H1 (cell line): ENCODE results near the gene KCNMA1. TPM values are rescaled to one million over a fixed set of nuclear protein-coding genes. Genes with fewer than 3 reads are reported as not detected.

Source experiments
- CTCF ChIA-PET: fragments of 300-600 bp; sonication (Branson Sonifier 250); formaldehyde crosslinking; loops from one replicate; lab custom pipeline; 2021; ENCODE audit not compliant: partially characterized antibody; lab: Charles Lee
- POLR2A ChIA-PET: fragments of 300-600 bp; sonication (Branson Sonifier 250); formaldehyde crosslinking; loops from one replicate; lab custom pipeline; 2021; ENCODE audit warnings: inconsistent platforms; ENCODE audit not compliant: partially characterized antibody; lab: Charles Lee
- DNase-seq, 2 experiments: peaks; one replicate each; pipeline versions ENCODE4 v3.0.0 to v3.0.0-alpha.2; 2010 to 2022; ENCODE audit warnings: low spot score in 2 of 2, low read depth in 1 of 2, mixed read lengths in 1 of 2
- FAIRE-seq: peaks from 2 replicates; lab custom pipeline; 2011; peaks lifted over from hg19 to GRCh38; lab: Jason Lieb, UNC
- H2AFZ ChIP-seq: 2 replicates; pipeline ENCODE4 v1.8.1; 2012; ENCODE audit warnings: low read length, inconsistent platforms
- H2AK5ac ChIP-seq: 2 replicates; pipeline ENCODE4 v1.6.1; 2013; ENCODE audit warnings: low read depth, low read length
- H2BK120ac ChIP-seq: replicated peaks from 2 replicates; pipeline ENCODE3; 2013; ENCODE audit warnings: low read depth, low read length, inconsistent platforms
- H2BK12ac ChIP-seq: 2 replicates; pipeline ENCODE4 v1.6.1; 2013; ENCODE audit warnings: low read depth, low read length
- H2BK15ac ChIP-seq: 2 replicates; pipeline ENCODE4 v1.6.1; 2013; ENCODE audit warnings: low read length
- H2BK20ac ChIP-seq: 2 replicates; pipeline ENCODE4 v1.6.1; 2013; ENCODE audit warnings: low read length
- H2BK5ac ChIP-seq: 2 replicates; pipeline ENCODE4 v1.6.1; 2013; ENCODE audit warnings: low read depth, low read length
- H3K14ac ChIP-seq: 2 replicates; pipeline ENCODE4 v1.6.1; 2013; ENCODE audit warnings: inconsistent platforms; ENCODE audit not compliant: insufficient read length
- H3K18ac ChIP-seq: 2 replicates; pipeline ENCODE4 v1.6.1; 2013; ENCODE audit warnings: low read length; ENCODE audit errors: extremely low read depth
- H3K23ac ChIP-seq: 2 replicates; pipeline ENCODE4 v1.6.1; 2013; ENCODE audit warnings: inconsistent platforms; ENCODE audit not compliant: insufficient read length
- H3K23me2 ChIP-seq: 2 replicates; pipeline ENCODE4 v1.6.1; 2013; ENCODE audit warnings: low read depth, low read length
- H3K27ac ChIP-seq: 2 replicates; pipeline ENCODE4 v1.6.1; 2011; ENCODE audit warnings: low read depth, low read length, inconsistent platforms
- H3K27me3 ChIP-seq, 4 experiments: replicated peaks in 1 of 4; 1 replicate in 1 of 4; 2 replicates in 3 of 4; pipeline versions ENCODE4 v1.6.1 to v1.8.1; 2011 to 2013; ENCODE audit warnings: low read length in 3 of 4, mild to moderate bottlenecking in 3 of 4, inconsistent platforms in 2 of 4, mixed read lengths in 2 of 4, moderate library complexity in 1 of 4; ENCODE audit not compliant: control insufficient read depth in 3 of 4, insufficient read depth in 3 of 4; ENCODE audit errors: extremely low read depth in 1 of 4
- H3K36me3 ChIP-seq, 4 experiments: 2 replicates each; pipeline versions ENCODE4 v1.6.1 to v1.8.1; 2011 to 2013; ENCODE audit warnings: mild to moderate bottlenecking in 4 of 4, low read length in 3 of 4, moderate library complexity in 2 of 4, control low read depth in 1 of 4, inconsistent platforms in 1 of 4; ENCODE audit not compliant: insufficient read depth in 4 of 4, control insufficient read depth in 2 of 4
- H3K4ac ChIP-seq: replicated peaks from 2 replicates; pipeline ENCODE3; 2013; ENCODE audit warnings: low read length, low read depth, mixed read lengths, inconsistent platforms; ENCODE audit not compliant: insufficient read length
- H3K4me1 ChIP-seq, 4 experiments: replicated peaks in 1 of 4; 1 replicate in 1 of 4; 2 replicates in 3 of 4; pipeline versions ENCODE4 v1.6.1 to v1.8.1; 2011 to 2013; ENCODE audit warnings: low read length in 3 of 4, inconsistent platforms in 2 of 4, mixed read lengths in 1 of 4; ENCODE audit not compliant: insufficient read depth in 4 of 4, control insufficient read depth in 3 of 4
- H3K4me2 ChIP-seq, 2 experiments: 2 replicates each; pipeline versions ENCODE4 v1.6.1 to v1.8.1; 2011 to 2013; ENCODE audit warnings: low read depth in 2 of 2, low read length in 2 of 2, control low read depth in 1 of 2, inconsistent platforms in 1 of 2, mild to moderate bottlenecking in 1 of 2; ENCODE audit not compliant: insufficient read depth in 1 of 2
- H3K4me3 ChIP-seq, 4 experiments: fragments of 200-600, 300-600 bp in 1 of 4; sonication (generic), shearing (Covaris generic), sonication (Bioruptor Twin) in 1 of 4; 2 replicates each; pipeline versions ENCODE4 v1.5.1 to v1.8.1; 2011 to 2016; ENCODE audit warnings: low read length in 4 of 4, low read depth in 3 of 4, control low read depth in 2 of 4, inconsistent platforms in 2 of 4, mild to moderate bottlenecking in 2 of 4, mixed read lengths in 1 of 4, moderate library complexity in 1 of 4; ENCODE audit not compliant: insufficient read depth in 2 of 4; ENCODE audit errors: extremely low read depth in 1 of 4
- H3K56ac ChIP-seq: replicated peaks from 2 replicates; pipeline ENCODE3; 2013; ENCODE audit warnings: low read depth, mild to moderate bottlenecking, mixed read lengths, low read length, inconsistent platforms; ENCODE audit not compliant: insufficient read length
- H3K79me1 ChIP-seq: 2 replicates; pipeline ENCODE4 v1.6.1; 2013; ENCODE audit warnings: low read depth, low read length, control low read depth
- H3K79me2 ChIP-seq, 2 experiments: 2 replicates each; pipeline versions ENCODE4 v1.6.1 to v1.8.1; 2012 to 2013; ENCODE audit warnings: low read length in 2 of 2, mild to moderate bottlenecking in 2 of 2, inconsistent platforms in 1 of 2; ENCODE audit not compliant: insufficient read depth in 2 of 2, control insufficient read depth in 1 of 2
- H3K9ac ChIP-seq, 4 experiments: replicated peaks in 1 of 4; 1 replicate in 1 of 4; 2 replicates in 3 of 4; pipeline versions ENCODE4 v1.6.1 to v1.8.1; 2011 to 2013; ENCODE audit warnings: low read depth in 3 of 4, low read length in 3 of 4, control low read depth in 2 of 4, mild to moderate bottlenecking in 2 of 4, moderate library complexity in 2 of 4, inconsistent platforms in 1 of 4; ENCODE audit errors: extremely low read depth in 1 of 4
- H3K9me3 ChIP-seq, 2 experiments: 2 replicates each; pipeline versions ENCODE4 v1.6.1 to v1.8.1; 2012 to 2013; ENCODE audit warnings: mild to moderate bottlenecking in 2 of 2, moderate library complexity in 2 of 2, control low read depth in 1 of 2, inconsistent platforms in 1 of 2, low read depth in 1 of 2, low read length in 1 of 2, mixed read lengths in 1 of 2; ENCODE audit not compliant: insufficient read depth in 2 of 2
- H4K20me1 ChIP-seq, 2 experiments: replicated peaks in 1 of 2; 2 replicates each; pipeline versions ENCODE3 to v1.8.1; 2011 to 2013; ENCODE audit warnings: inconsistent platforms in 2 of 2, low read length in 2 of 2, mild to moderate bottlenecking in 1 of 2; ENCODE audit not compliant: insufficient read depth in 2 of 2, control insufficient read depth in 1 of 2
- H4K5ac ChIP-seq: 2 replicates; pipeline ENCODE4 v1.6.1; 2013; ENCODE audit warnings: low read length, low read depth, mixed read lengths, inconsistent platforms; ENCODE audit not compliant: insufficient read length
- H4K8ac ChIP-seq: 2 replicates; pipeline ENCODE4 v1.8.0; 2013; ENCODE audit warnings: mild to moderate bottlenecking, moderate library complexity, low read length, inconsistent platforms; ENCODE audit not compliant: insufficient read depth; ENCODE audit errors: extremely low read depth
- H4K91ac ChIP-seq: replicated peaks from 2 replicates; pipeline ENCODE3; 2013; ENCODE audit warnings: low read length, mixed read lengths, inconsistent platforms; ENCODE audit not compliant: insufficient read length
- BRCA1 ChIP-seq: IDR thresholded peaks from 2 replicates; pipeline ENCODE4 v1.6.1; 2012; ENCODE audit warnings: low read depth, low read length, improper control_type of control experiment
- CBX5 ChIP-seq: fragments of 300-800, 300-1000 bp; sonication (generic); IDR thresholded peaks from 2 replicates; pipeline ENCODE4 v1.7.1; 2016; ENCODE audit warnings: antibody characterized with exemption, low read length, low read depth
- CHD2 ChIP-seq: IDR thresholded peaks from 2 replicates; pipeline ENCODE4 v1.6.1; 2012; ENCODE audit warnings: low read length, improper control_type of control experiment
- GABPA ChIP-seq: IDR thresholded peaks from 2 replicates; pipeline ENCODE4 v1.6.1; 2011; ENCODE audit warnings: mild to moderate bottlenecking, low read length, moderate library complexity, borderline replicate concordance; ENCODE audit not compliant: insufficient read depth
- HDAC2 ChIP-seq, 2 experiments: fragments of 300-600 bp in 1 of 2; sonication (generic) in 1 of 2; IDR thresholded peaks; 2 replicates each; pipeline ENCODE4 v1.6.1; 2011 to 2012; ENCODE audit warnings: low read depth in 2 of 2, low read length in 2 of 2, mild to moderate bottlenecking in 2 of 2, moderate library complexity in 2 of 2, borderline replicate concordance in 1 of 2, inconsistent platforms in 1 of 2
- JUND ChIP-seq: IDR thresholded peaks from 2 replicates; pipeline ENCODE4 v1.6.1; 2011; ENCODE audit warnings: mild to moderate bottlenecking, improper control_type of control experiment, low read length
- KDM4A ChIP-seq: IDR thresholded peaks from one replicate; pipeline ENCODE4 v1.7.1; 2012; ENCODE audit warnings: low read depth, mild to moderate bottlenecking, moderate library complexity, low read length, inconsistent platforms; ENCODE audit not compliant: severe bottlenecking
- KDM5A ChIP-seq: fragments of 200-600 bp; IDR thresholded peaks from 2 replicates; pipeline ENCODE4 v1.7.1; 2012; ENCODE audit warnings: mild to moderate bottlenecking, low read length, inconsistent platforms, mixed read lengths
- POU5F1 ChIP-seq: IDR thresholded peaks from 2 replicates; pipeline ENCODE4 v1.6.1; 2011; ENCODE audit warnings: low read depth, mild to moderate bottlenecking, low read length, moderate library complexity
- SIX5 ChIP-seq: IDR thresholded peaks from 2 replicates; pipeline ENCODE4 v1.6.1; 2011; ENCODE audit warnings: mild to moderate bottlenecking, low read depth, low read length
- YY1 ChIP-seq: IDR thresholded peaks from 2 replicates; pipeline ENCODE4 v1.6.1; 2011; ENCODE audit warnings: low read depth, mild to moderate bottlenecking, low read length
- WGBS, 2 experiments: shearing (Covaris generic) in 1 of 2; methylation state at CpG; one replicate each; pipeline versions ENCODE4 v1.1.6 to v1.1.7; 2013 to 2015; ENCODE audit warnings: low lambda C conversion rate in 2 of 2, mixed read lengths in 2 of 2, inconsistent platforms in 1 of 2, low coverage in 1 of 2, missing lambda C conversion rate in 1 of 2; ENCODE audit not compliant: insufficient replicate concordance in 2 of 2, insufficient coverage in 1 of 2, insufficient read length in 1 of 2; ENCODE audit errors: extremely low coverage in 1 of 2, missing lambda C conversion rate in 1 of 2; 5-methylcytosine and 5-hydroxymethylcytosine counted together
- polyA plus RNA-seq, 7 experiments: library from polyadenylated mRNA; depleted of rRNA in 3 of 7; stranded (reverse) in 5 of 7; unstranded in 2 of 7; fragments of >200 nt in 5 of 7; fragments of 200-250 nt in 2 of 7; gene quantifications; 1 replicate in 5 of 7; 2 replicates in 1 of 7; 4 replicates in 1 of 7; pipeline versions ENCODE4 v1.2.1 to v1.2.3, GENCODE V29; 2011 to 2013; ENCODE audit warnings: missing spikeins in 2 of 7, mixed read lengths in 2 of 7
- total RNA-seq: library from RNA; stranded (reverse); fragmentation: NEBNext Ultra II Directional; extraction: Animal tissue kit (Norgen Biotek cat#: 25700); gene quantifications from 2 replicates; pipeline ENCODE4 v1.2.1, GENCODE V29; 2021

Gene KCNMA1
- total and polyA plus RNA-seq, 2 of the 8 experiments (the other 6 are each of a cell fraction or from before 2014, with no cell fraction given): 10.2 to 11.1 TPM

GRCh38 chr10:77498210-77498609, 139.4 kb downstream of the KCNMA1 start:
- Histone ChIP-seq H3K18ac (no peak overlapping the region), H2BK120ac (no peak overlapping the region), H3K9ac (no peak overlapping the region), H3K79me1 (0 out of 2 replicates have a peak, but pooled peaks cover 2% of the 10 kb centered on the region), H3K23me2 (no peaks in the 10 kb centered on the region), H2BK15ac (no peak overlapping the region), H2AK5ac (no peak overlapping the region), H3K27me3 (no peaks in the 10 kb centered on the region), H3K56ac (no peak overlapping the region), H3K36me3 (no peaks in the 10 kb centered on the region), H3K4me3 (no peak overlapping the region), H4K20me1 (peaks cover 0 to 2% of the 10 kb centered on the region in 2 experiments), H4K8ac (no peak overlapping the region), H2BK20ac (no peak overlapping the region), H3K4me2 (no peak overlapping the region), H2AFZ (no peak overlapping the region), H3K4ac (no peak overlapping the region), H3K27ac (no peak overlapping the region), H3K9me3 (no peaks in the 10 kb centered on the region), H3K4me1 (peaks cover 2 to 4% (median 3%) of the 10 kb centered on the region in 4 experiments; a peak in 3 of 7 replicates), H2BK12ac (no peak overlapping the region), H2BK5ac (no peak overlapping the region), H3K79me2 (no peaks in the 10 kb centered on the region), H3K23ac (no peak overlapping the region), H4K5ac (no peak overlapping the region), H4K91ac (no peak overlapping the region), H3K14ac (no peak overlapping the region)
- WGBS, 2 experiments: 88% methylated on average over 1 of the region's 1 CpG; no CpG with 5 or more reads in 1 of the 2 experiments
- FAIRE-seq (no peak), DNase-seq (no peak)
- ChIA-PET POLR2A (no interaction called here), CTCF (interaction anchor here (0.9 to 1.6 kb wide), 5 partner anchors 69 to 307 kb away, joined by 3 read pairs; no protein-coding TSS in a partner anchor)
- TF ChIP-seq KDM5A (no peak), KDM4A (no peak), GABPA (no peak), BRCA1 (no peak), POU5F1 (no peak), CBX5 (no peak), JUND (no peak), SIX5 (no peak), CHD2 (no peak), YY1 (no peak), HDAC2 (IDR thresholded peaks at IDR 0.05; ENCODE audit: borderline replicate concordance in 1 of 2, low read depth in 2 of 2, low read length in 2 of 2) (no peak)
